ENCODE data around the gene TMPRSS11B. TPM values are rescaled to one million over a fixed set of nuclear protein-coding genes. Genes with fewer than 3 reads are reported as not detected.
"Not testable (repeated sequence)": the region's sequence is repeated elsewhere in the genome, so short reads cannot be mapped to it uniquely, and the experiment has no call there.

The TMPRSS11B gene
- total and polyA plus RNA-seq, 2 experiments from 2014 or later = not detected

DNA sequence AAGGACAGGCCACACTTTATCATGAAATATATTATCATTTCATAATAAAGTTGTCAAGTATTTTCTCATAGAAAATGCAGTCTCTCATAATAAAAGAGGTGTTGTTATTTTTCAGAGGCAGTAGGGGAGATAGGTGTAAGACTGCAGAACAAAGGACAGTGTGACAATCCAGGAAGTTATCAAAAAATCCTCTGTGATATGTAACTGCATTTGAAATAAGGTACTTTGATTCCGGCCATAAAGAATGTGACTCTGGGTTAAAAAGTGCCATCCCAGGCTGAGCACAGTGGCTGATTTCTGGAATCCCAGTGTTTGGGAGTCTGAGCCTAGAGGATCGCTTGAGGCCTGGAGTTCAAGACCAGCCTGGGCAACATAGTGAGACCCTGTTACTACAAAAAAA is 37.6 kb upstream of the TMPRSS11B start:
- no peaks in the 10 kb centered on the region for H3K27me3 ChIP-seq
- DNase-seq (ENCODE audit: low read depth in 1 of 2, low spot score in 1 of 2) = no peak
- no peak for TF ChIP-seq CTCF (IDR thresholded peaks at IDR 0.05; ENCODE audit: low read depth, low read length)
- H3K27ac ChIP-seq = no peak overlapping the region
- no peaks in the 10 kb centered on the region for H3K4me1 ChIP-seq (ENCODE audit: low read depth)
- no peaks in the 10 kb centered on the region for H3K9me3 ChIP-seq (ENCODE audit: low read depth)
- no peak overlapping the region for H3K4me3 ChIP-seq
- no peaks in the 10 kb centered on the region for H3K36me3 ChIP-seq

- peak overlapping the region; percentile 24 for H3K27ac ChIP-seq
- not testable (repeated sequence) for DNase-seq (ENCODE audit: low read depth in 1 of 2, low spot score in 1 of 2)
Measured at GRCh38 chr4:68281796-68282740, 36.6 kb upstream of the TMPRSS11B start.

GRCh38 chr4:68278029-68278428 is 32.5 kb upstream of the TMPRSS11B start:
- DNase-seq (ENCODE audit: low read depth in 1 of 2, low spot score in 1 of 2) = no peak
- H3K4me3 ChIP-seq = no peak overlapping the region
- no peak for TF ChIP-seq CTCF (IDR thresholded peaks at IDR 0.05; ENCODE audit: low read depth, low read length)
- no peaks in the 10 kb centered on the region for H3K27me3 ChIP-seq
- no peak overlapping the region for H3K27ac ChIP-seq
- H3K36me3 ChIP-seq = no peaks in the 10 kb centered on the region
- H3K4me1 ChIP-seq (ENCODE audit: low read depth) = no peaks in the 10 kb centered on the region
- H3K9me3 ChIP-seq (ENCODE audit: low read depth) = no peaks in the 10 kb centered on the region

More at GRCh38 chr4:68281796-68282740, 36.6 kb upstream of the TMPRSS11B start:
- H3K9me3 ChIP-seq (ENCODE audit: low read depth); H3K36me3 ChIP-seq; H3K27me3 ChIP-seq; H3K4me1 ChIP-seq (ENCODE audit: low read depth); H3K4me3 ChIP-seq: not testable (repeated sequence)

GRCh38 chr4:68277627-68278026 is 32.1 kb upstream of the TMPRSS11B start:
- Histone ChIP-seq H3K4me1 (ENCODE audit: low read depth) (no peaks in the 10 kb centered on the region), H3K36me3 (no peaks in the 10 kb centered on the region), H3K4me3 (no peak overlapping the region), H3K9me3 (ENCODE audit: low read depth) (no peaks in the 10 kb centered on the region), H3K27ac (no peak overlapping the region), H3K27me3 (no peaks in the 10 kb centered on the region)
- no peak for DNase-seq (ENCODE audit: low read depth in 1 of 2, low spot score in 1 of 2)
- no peak for TF ChIP-seq CTCF (IDR thresholded peaks at IDR 0.05; ENCODE audit: low read depth, low read length)

- Histone ChIP-seq H3K36me3 (no peaks in the 10 kb centered on the region), H3K4me1 (ENCODE audit: low read depth) (no peaks in the 10 kb centered on the region), H3K27ac (no peak overlapping the region), H3K4me3 (no peak overlapping the region), H3K9me3 (ENCODE audit: low read depth) (no peaks in the 10 kb centered on the region), H3K27me3 (no peaks in the 10 kb centered on the region)
- no peak for DNase-seq (ENCODE audit: low read depth in 1 of 2, low spot score in 1 of 2)
- no peak for TF ChIP-seq CTCF (IDR thresholded peaks at IDR 0.05; ENCODE audit: low read depth, low read length)
Measured at GRCh38 chr4:68272860-68273259, 27.4 kb upstream of the TMPRSS11B start.

GRCh38 chr4:68272380-68272779 is 26.9 kb upstream of the TMPRSS11B start:
- no peak for TF ChIP-seq CTCF (IDR thresholded peaks at IDR 0.05; ENCODE audit: low read depth, low read length)
- peak overlapping the region; percentile 8 for H3K4me3 ChIP-seq
- no peak overlapping the region for H3K27ac ChIP-seq
- no peaks in the 10 kb centered on the region for H3K27me3 ChIP-seq
- peak in 1 of 2 donors; percentile 17 for DNase-seq (ENCODE audit: low read depth in 1 of 2, low spot score in 1 of 2)
- H3K9me3 ChIP-seq (ENCODE audit: low read depth) = no peaks in the 10 kb centered on the region
- H3K36me3 ChIP-seq = no peaks in the 10 kb centered on the region
- H3K4me1 ChIP-seq (ENCODE audit: low read depth) = no peaks in the 10 kb centered on the region

Measured in cardiac muscle cell (in vitro differentiated cells and primary cell).